Spinal cord (tissue), 10 donors: ENCODE data around the gene PMPCA. TPM values are rescaled to one million over a fixed set of nuclear protein-coding genes. Genes with fewer than 3 reads are reported as not detected.

Experiments
- DNase-seq, 6 donors: peaks; one replicate each; pipeline versions ENCODE4 v3.0.0 to v3.0.0-alpha.2; 2013 to 2015; ENCODE audit warnings: low spot score in 6 of 6, low read depth in 4 of 6
- H3K27ac ChIP-seq: one replicate; pipeline ENCODE4 v1.5.1; 2013; ENCODE audit warnings: low read depth, low read length, control low read depth
- H3K27me3 ChIP-seq: one replicate; pipeline ENCODE4 v1.6.1; 2013; ENCODE audit warnings: low read length; ENCODE audit not compliant: control insufficient read depth, insufficient read depth
- H3K36me3 ChIP-seq: one replicate; pipeline ENCODE4 v1.6.1; 2013; ENCODE audit warnings: low read length; ENCODE audit not compliant: control insufficient read depth, insufficient read depth
- H3K4me1 ChIP-seq: one replicate; pipeline ENCODE4 v1.6.1; 2013; ENCODE audit warnings: low read length; ENCODE audit not compliant: control insufficient read depth, insufficient read depth
- H3K4me3 ChIP-seq: one replicate; pipeline ENCODE4 v1.5.1; 2013; ENCODE audit warnings: low read depth, low read length, control low read depth
- H3K9me3 ChIP-seq: one replicate; pipeline ENCODE4 v1.6.1; 2013; ENCODE audit warnings: low read length; ENCODE audit not compliant: control insufficient read depth, insufficient read depth
- WGBS: methylation state at CpG from one replicate; pipeline ENCODE4 v1.1.5; 2013; ENCODE audit warnings: missing lambda C conversion rate; ENCODE audit not compliant: insufficient coverage; 5-methylcytosine and 5-hydroxymethylcytosine counted together
- polyA plus RNA-seq, 2 donors: library from polyadenylated mRNA; unstranded; fragments of 120-200 nt; gene quantifications; one replicate each; pipeline ENCODE4 v1.2.1, GENCODE V29; 2013; ENCODE audit not compliant: insufficient read length in 2 of 2
- total RNA-seq, 2 donors: library from RNA; depleted of rRNA in 1 of 2; stranded (reverse); fragments of 120-200 nt in 1 of 2; fragments of >200 nt in 1 of 2; gene quantifications; one replicate each; pipeline versions ENCODE4 v1.2.3 to v1.2.4, GENCODE V29; 2013 to 2014
- donor health status: healthy.

Gene PMPCA
- total and polyA plus RNA-seq, 4 donors: 22.8 to 57.4 (median 44.6) TPM

DNA sequence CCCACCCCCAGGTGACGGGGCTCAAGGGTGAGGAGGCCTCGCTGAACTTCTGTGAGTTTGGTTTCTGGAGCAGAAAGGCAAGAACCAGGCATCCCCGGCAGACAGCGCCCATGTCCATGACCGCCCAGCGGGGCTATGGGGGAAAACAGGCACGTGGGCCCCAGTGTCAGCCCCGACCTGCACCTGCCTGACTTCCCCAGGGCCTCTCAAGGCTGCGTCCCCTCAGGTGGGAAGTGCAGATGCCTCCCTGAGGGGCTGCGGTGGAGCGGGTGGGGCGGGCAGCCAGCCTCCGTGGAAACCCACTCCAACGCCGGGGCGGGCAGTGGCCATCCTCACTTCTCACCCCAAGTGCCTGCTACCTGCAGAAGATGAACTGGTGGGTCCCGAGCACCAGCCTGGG lies 30.1 kb upstream of the PMPCA start:
- H3K9me3 ChIP-seq: no peaks in the 10 kb centered on the region
- H3K36me3 ChIP-seq: peaks cover 97% of the 10 kb centered on the region
- DNase-seq: no peak
- no peaks in the 10 kb centered on the region for H3K27me3 ChIP-seq
- no peak overlapping the region for H3K27ac ChIP-seq
- peaks cover 2% of the 10 kb centered on the region for H3K4me1 ChIP-seq
- no peak overlapping the region for H3K4me3 ChIP-seq
- 95% methylated on average over 17 of the region's 17 CpGs for WGBS

DNA sequence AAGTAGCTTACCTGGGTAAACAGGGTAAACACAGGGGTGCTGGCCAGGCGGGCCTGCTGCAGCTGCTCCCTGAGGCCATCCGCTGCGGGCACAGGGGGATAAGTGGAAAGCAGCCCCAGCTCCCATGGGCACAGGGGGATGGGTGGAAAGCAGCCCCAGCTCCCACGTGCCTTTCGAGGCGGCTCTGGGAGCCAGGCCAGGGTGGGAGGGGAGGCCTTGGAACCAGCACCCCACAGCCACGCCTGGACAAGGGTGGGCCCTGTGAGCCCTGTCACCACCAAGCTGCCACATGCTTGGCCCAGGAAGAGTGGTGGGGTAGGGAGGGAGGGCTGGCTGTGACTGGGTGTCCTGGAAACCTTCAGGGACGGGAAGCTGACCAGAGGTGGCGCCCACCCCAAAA lies 29.1 kb upstream of the PMPCA start:
- Histone ChIP-seq H3K9me3 (no peaks in the 10 kb centered on the region), H3K27me3 (no peaks in the 10 kb centered on the region), H3K27ac (no peak overlapping the region), H3K36me3 (peaks cover 95% of the 10 kb centered on the region), H3K4me1 (peaks cover 2% of the 10 kb centered on the region), H3K4me3 (no peak overlapping the region)
- WGBS: 88% methylated on average over 6 of the region's 9 CpGs
- DNase-seq: no peak

DNA sequence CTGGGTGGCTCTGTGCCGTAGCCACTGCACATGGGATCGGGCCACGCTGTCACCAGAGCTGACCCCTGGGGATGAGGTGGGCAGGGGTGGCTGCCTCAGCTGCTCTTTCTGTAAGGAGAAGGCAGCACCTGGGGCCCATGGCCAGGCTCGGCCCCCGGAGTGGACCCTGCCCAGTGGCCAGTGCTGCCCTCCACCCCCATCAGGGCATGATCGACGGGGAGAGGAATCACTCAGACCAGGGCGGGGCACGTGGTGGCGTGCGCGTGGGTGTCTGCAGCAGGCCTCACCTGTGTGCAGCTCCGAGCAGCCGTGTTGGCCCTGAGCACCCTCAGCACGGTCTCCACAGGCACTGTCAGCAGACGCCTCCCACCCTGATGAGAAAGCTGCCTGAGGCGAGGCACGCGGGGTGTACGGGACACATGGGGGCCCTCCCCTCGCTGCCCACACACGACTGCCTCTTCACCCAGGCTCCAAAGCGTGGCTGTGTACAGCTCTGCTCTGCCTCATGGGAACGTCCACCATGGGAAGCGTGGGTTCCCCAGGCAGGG lies 28.4 kb upstream of the PMPCA start:
- 92% methylated on average over 25 of the region's 25 CpGs for WGBS
- no peak for DNase-seq
- Histone ChIP-seq H3K27ac (no peak overlapping the region), H3K4me3 (no peak overlapping the region), H3K27me3 (no peaks in the 10 kb centered on the region), H3K4me1 (no peaks in the 10 kb centered on the region), H3K9me3 (no peaks in the 10 kb centered on the region), H3K36me3 (peaks cover 95% of the 10 kb centered on the region)

DNA sequence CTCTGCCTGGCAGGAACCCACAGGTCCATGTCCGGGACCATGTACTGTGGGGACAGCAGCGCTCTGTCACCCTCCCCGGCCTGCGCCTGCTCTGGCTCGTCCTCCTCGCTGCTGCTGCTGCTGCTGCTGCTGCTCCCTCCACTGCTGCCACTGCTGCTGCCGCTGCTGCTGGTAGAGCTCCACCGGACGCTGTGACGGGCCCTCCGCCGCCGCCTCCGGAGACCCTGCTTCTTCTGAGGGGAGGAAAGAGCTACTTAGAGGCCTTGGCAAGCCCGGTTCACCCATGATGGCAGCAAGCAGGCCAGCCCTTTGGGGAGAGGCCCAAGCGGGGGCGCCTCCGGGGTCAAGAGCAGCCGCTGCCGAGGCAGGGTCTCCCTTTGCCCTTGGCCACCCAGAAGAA lies 27.0 kb upstream of the PMPCA start:
- 97% methylated on average over 16 of the region's 20 CpGs for WGBS
- Histone ChIP-seq H3K27ac (no peak overlapping the region), H3K36me3 (peaks cover 95% of the 10 kb centered on the region), H3K9me3 (no peaks in the 10 kb centered on the region), H3K4me3 (no peak overlapping the region), H3K27me3 (no peaks in the 10 kb centered on the region), H3K4me1 (no peaks in the 10 kb centered on the region)
- DNase-seq: no peak

DNA sequence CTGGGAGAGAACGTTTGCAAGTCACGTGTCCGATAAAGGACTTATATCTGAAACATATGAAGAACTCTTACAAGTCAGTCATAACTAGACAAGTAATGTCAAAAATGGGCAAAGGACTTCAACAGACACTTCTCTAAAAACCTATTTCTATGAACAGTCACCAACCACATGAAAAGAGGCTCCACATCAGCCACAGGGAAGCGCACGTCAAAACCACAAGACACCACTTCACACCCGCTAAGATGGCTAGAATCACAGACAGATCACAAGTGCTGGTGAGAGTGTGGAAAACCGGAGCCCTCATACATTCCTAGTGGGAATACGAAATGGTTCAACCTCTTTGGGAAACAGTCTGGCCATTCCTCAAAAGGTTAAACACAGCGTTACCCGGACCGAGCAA lies 25.4 kb upstream of the PMPCA start:
- peaks cover 95% of the 10 kb centered on the region for H3K36me3 ChIP-seq

DNA sequence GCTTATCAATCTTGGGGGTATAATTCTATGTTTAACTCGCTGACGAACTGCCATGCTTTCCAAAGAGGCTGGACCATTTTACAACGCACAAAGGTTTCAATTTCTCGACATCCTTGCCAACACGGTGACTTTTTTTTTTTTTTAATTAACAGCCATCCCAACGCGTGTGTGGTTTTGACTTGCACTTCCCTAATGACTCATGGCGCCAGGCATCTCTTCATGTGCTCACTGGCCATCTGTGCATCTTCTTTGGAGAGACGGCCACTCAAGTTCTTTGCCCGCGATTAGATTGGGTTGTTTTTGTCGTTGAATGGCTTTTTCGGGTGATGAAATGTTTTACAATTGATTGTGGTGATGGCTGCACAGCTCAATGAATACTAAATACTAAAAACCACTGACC lies 24.4 kb upstream of the PMPCA start:
- no peaks in the 10 kb centered on the region for H3K27me3 ChIP-seq
- no peak overlapping the region for H3K27ac ChIP-seq
- H3K9me3 ChIP-seq: no peaks in the 10 kb centered on the region
- no peak for DNase-seq
- H3K36me3 ChIP-seq: peaks cover 95% of the 10 kb centered on the region
- 82% methylated on average over 5 of the region's 13 CpGs for WGBS
- H3K4me3 ChIP-seq: no peak overlapping the region
- no peaks in the 10 kb centered on the region for H3K4me1 ChIP-seq

More for the DNA sequence above, 25.4 kb upstream of the PMPCA start:
- Histone ChIP-seq H3K4me3 (no peak overlapping the region), H3K27me3 (no peaks in the 10 kb centered on the region), H3K9me3 (no peaks in the 10 kb centered on the region), H3K27ac (no peak overlapping the region), H3K4me1 (no peaks in the 10 kb centered on the region)
- DNase-seq: no peak
- 92% methylated on average over 6 of the region's 11 CpGs for WGBS

DNA sequence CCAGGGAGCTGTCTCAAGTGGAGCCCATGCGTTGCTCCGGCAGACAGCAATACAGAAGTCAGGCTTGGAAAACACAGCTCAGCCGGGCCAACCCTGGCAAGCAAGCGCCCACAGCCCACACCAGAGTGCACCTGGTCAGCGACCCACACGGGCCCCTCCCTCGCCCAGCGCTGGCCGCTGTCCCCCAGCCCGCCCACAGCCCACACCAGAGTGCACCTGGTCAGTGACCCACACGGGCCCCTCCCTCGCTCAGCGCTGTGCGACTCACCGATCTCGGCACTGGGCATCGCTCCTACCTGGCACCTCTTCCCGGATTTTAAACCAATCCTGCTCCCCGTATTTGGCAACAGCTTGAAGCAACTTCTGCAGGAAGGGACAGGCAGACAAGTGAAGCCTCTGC lies 23.2 kb upstream of the PMPCA start:
- Histone ChIP-seq H3K27me3 (no peaks in the 10 kb centered on the region), H3K4me1 (no peaks in the 10 kb centered on the region), H3K36me3 (peaks cover 92% of the 10 kb centered on the region), H3K27ac (no peak overlapping the region), H3K9me3 (no peaks in the 10 kb centered on the region), H3K4me3 (no peak overlapping the region)
- 96% methylated on average over 19 of the region's 19 CpGs for WGBS
- DNase-seq: no peak

DNA sequence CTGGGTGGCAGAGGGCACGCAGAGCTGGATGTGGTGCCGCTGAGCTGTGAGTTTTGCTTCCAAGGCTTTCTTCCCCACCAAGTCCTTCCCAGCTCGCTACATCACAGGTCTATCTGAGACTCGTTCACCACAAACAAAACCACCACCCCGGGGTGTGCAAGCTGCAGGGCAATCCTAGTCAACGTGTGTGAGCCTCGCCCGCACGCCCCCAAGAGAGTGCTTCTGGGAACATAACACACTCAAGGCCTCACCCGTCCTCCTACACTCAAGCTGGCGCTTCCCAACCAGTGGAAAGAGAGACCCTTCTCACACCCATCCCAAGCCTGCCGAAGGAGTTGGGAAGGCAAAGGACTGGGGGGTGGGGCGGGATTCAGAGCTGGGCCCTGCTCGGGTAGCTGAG lies 21.1 kb upstream of the PMPCA start:
- DNase-seq: no peak
- no peaks in the 10 kb centered on the region for H3K4me1 ChIP-seq
- no peak overlapping the region for H3K4me3 ChIP-seq
- peaks cover 92% of the 10 kb centered on the region for H3K36me3 ChIP-seq
- no peaks in the 10 kb centered on the region for H3K27me3 ChIP-seq
- WGBS: 89% methylated on average over 11 of the region's 14 CpGs
- no peak overlapping the region for H3K27ac ChIP-seq
- no peaks in the 10 kb centered on the region for H3K9me3 ChIP-seq

DNA sequence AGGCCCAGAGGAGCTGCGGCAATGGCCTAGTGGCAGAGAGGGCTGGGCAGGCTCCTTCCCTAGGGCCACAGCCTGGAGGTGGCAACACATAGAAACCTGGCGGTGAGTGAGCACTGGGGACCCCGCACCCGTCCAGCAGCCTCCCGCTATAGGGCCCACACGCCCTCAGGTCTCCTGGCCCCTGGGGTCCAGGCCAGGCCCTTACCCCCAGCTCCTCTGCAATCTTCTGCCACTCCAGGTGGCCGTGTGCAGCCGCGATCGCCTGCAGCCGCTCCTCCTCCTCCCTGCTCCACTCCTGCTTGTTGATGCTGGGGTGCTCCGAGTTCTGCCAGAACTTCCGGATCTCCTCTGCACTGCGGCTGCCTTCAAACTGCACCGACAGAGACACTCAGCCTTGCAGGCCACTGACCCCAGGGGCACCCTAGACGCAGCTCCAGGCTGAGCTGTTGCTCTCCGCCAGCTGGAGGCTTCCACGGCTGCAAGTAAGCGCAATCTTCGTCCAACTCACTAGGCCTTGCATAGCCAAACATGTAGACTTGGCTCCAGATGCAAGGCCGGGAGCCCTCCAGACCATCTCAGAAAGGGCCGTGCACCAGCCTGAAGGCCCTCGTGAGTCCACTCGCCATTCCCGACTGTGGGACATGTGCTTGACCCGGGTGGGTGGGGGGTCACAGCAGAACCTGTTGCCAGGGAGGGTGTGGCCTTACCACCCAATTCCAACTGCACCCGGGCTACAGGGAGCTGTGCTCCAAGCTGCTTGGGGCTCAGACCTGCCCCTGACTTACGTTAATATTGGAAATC lies 18.5 kb upstream of the PMPCA start:
- Histone ChIP-seq H3K4me3 (no peak overlapping the region), H3K4me1 (no peaks in the 10 kb centered on the region), H3K9me3 (no peaks in the 10 kb centered on the region), H3K27ac (no peak overlapping the region), H3K27me3 (no peaks in the 10 kb centered on the region), H3K36me3 (peaks cover 96% of the 10 kb centered on the region)
- no peak for DNase-seq
- WGBS: 94% methylated on average over 28 of the region's 28 CpGs
